ENCODE data around the gene CLDN5.

DNA sequence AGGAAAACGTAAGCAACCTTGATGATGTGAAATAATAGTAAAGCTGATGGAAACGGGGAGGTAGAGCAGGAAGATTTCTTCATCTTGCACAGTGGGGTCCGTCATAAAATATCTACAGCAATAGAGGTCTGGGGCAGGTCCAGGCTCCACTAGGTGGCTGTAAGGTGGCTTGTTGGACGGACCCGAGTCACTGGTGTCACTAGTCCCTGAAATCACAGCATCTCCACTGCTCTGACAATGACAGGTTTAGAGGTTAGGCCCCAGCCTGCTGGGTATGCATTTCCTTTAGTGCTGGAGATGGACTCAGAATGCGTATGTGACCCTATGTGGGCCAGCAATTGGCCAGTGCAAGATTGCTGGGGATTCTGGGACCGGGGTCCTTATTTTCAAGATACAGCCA is 25.2 kb upstream of the CLDN5 start:
- TF ChIP-seq, protein P1, sequence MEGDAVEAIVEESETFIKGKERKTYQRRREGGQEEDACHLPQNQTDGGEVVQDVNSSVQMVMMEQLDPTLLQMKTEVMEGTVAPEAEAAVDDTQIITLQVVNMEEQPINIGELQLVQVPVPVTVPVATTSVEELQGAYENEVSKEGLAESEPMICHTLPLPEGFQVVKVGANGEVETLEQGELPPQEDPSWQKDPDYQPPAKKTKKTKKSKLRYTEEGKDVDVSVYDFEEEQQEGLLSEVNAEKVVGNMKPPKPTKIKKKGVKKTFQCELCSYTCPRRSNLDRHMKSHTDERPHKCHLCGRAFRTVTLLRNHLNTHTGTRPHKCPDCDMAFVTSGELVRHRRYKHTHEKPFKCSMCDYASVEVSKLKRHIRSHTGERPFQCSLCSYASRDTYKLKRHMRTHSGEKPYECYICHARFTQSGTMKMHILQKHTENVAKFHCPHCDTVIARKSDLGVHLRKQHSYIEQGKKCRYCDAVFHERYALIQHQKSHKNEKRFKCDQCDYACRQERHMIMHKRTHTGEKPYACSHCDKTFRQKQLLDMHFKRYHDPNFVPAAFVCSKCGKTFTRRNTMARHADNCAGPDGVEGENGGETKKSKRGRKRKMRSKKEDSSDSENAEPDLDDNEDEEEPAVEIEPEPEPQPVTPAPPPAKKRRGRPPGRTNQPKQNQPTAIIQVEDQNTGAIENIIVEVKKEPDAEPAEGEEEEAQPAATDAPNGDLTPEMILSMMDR (IDR thresholded peaks at IDR 0.05) = no peak
- no peak for TF ChIP-seq POLR2A (IDR thresholded peaks at IDR 0.05)
